Stomach (tissue), 4 donors: Measurements from ENCODE around the gene CSNK2B.

Experiments used
- CTCF ChIP-seq, 7 experiments: fragments of 450-650 bp in 4 of 7; fragments of 200-600 bp in 3 of 7; sonication (generic) in 3 of 7; IDR thresholded peaks; one replicate each; pipeline ENCODE4 v1.5.1; 2016 to 2019; ENCODE audit warnings: antibody characterized with exemption in 7 of 7, control low read depth in 2 of 7, mild to moderate bottlenecking in 1 of 7
- EP300 ChIP-seq: sonication (generic); formaldehyde crosslinking; IDR thresholded peaks from one replicate; pipeline ENCODE4 v1.6.1; 2017; ENCODE audit warnings: antibody characterized with exemption
- POLR2A ChIP-seq, 4 donors: fragments of 450-650 bp; IDR thresholded peaks; one replicate each; pipeline ENCODE4 v1.6.1; 2016; ENCODE audit warnings: antibody characterized with exemption in 4 of 4, control low read depth in 2 of 4, mild to moderate bottlenecking in 1 of 4, moderate library complexity in 1 of 4
- POLR2AphosphoS5 ChIP-seq, 3 donors: sonication (generic); formaldehyde crosslinking; IDR thresholded peaks; one replicate each; pipeline ENCODE4 v1.6.1; 2016; ENCODE audit warnings: antibody characterized with exemption in 3 of 3

GRCh38 chr6:31683591-31683990 lies 17.7 kb downstream of the CSNK2B start:
- TF ChIP-seq CTCF (IDR thresholded peaks at IDR 0.05): no peak
- no peak for TF ChIP-seq POLR2A (IDR thresholded peaks at IDR 0.05)
- no peak for TF ChIP-seq POLR2AphosphoS5 (IDR thresholded peaks at IDR 0.05)
- no peak for TF ChIP-seq EP300
